Transverse colon (tissue), 4 donors: ENCODE measurements around the gene ABHD13. TPM values are rescaled to one million over a fixed set of nuclear protein-coding genes. Genes with fewer than 3 reads are reported as not detected.
A peak's percentile ranks its signal among the peaks of the same experiment; 100 is the strongest.

Source experiments
- DNase-seq: peaks from one replicate; pipeline ENCODE4 v3.0.0-alpha.2; 2019
- H3K27ac ChIP-seq, 4 donors: fragments of 200-600 bp; sonication (generic); 2 replicates each; pipeline ENCODE4 v1.5.1; 2016 to 2018; ENCODE audit warnings: inconsistent platforms in 4 of 4
- H3K27me3 ChIP-seq: fragments of 200-600 bp; sonication (generic); 2 replicates; pipeline ENCODE4 v1.5.1; 2017; ENCODE audit warnings: inconsistent platforms
- H3K36me3 ChIP-seq, 4 donors: fragments of 200-600 bp; sonication (generic); 2 replicates each; pipeline ENCODE4 v1.5.1; 2017 to 2019; ENCODE audit warnings: inconsistent platforms in 4 of 4
- H3K4me1 ChIP-seq, 4 donors: fragments of 200-600 bp; sonication (generic); 2 replicates each; pipeline ENCODE4 v1.5.1; 2017 to 2020; ENCODE audit warnings: inconsistent platforms in 4 of 4
- H3K4me3 ChIP-seq, 4 donors: fragments of 200-600 bp; sonication (generic); 1 replicate in 1 of 4; 2 replicates in 3 of 4; pipeline versions ENCODE4 v1.5.1 to v1.6.1; 2017 to 2019; ENCODE audit warnings: inconsistent platforms in 4 of 4
- H3K9me3 ChIP-seq, 2 donors: fragments of 200-600 bp; sonication (generic); 2 replicates each; pipeline ENCODE4 v1.5.1; 2017 to 2019; ENCODE audit warnings: inconsistent platforms in 2 of 2
- CTCF ChIP-seq, 5 experiments: fragments of 200-600 bp in 3 of 5; fragments of 450-650 bp in 2 of 5; sonication (generic) in 3 of 5; IDR thresholded peaks; 1 replicate in 2 of 5; 2 replicates in 3 of 5; pipeline ENCODE4 v1.5.1; 2016 to 2017; ENCODE audit warnings: antibody characterized with exemption in 5 of 5, inconsistent platforms in 3 of 5, mild to moderate bottlenecking in 2 of 5, moderate library complexity in 1 of 5
- EP300 ChIP-seq: sonication (generic); formaldehyde crosslinking; IDR thresholded peaks from one replicate; pipeline ENCODE4 v1.6.1; 2017; ENCODE audit warnings: antibody characterized with exemption, low read depth
- POLR2A ChIP-seq: fragments of 450-650 bp; IDR thresholded peaks from one replicate; pipeline ENCODE4 v1.6.1; 2016; ENCODE audit warnings: antibody characterized with exemption, mild to moderate bottlenecking, moderate library complexity
- POLR2AphosphoS5 ChIP-seq, 3 donors: sonication (generic); formaldehyde crosslinking; IDR thresholded peaks; one replicate each; pipeline ENCODE4 v1.6.1; 2016; ENCODE audit warnings: antibody characterized with exemption in 3 of 3
- WGBS, 2 donors: methylation state at CpG; one replicate each; pipeline ENCODE4 v1.1.5; 2018; ENCODE audit warnings: low coverage in 1 of 2; 5-methylcytosine and 5-hydroxymethylcytosine counted together
- in situ Hi-C, 4 donors: fragments of 200-750 bp; cut with MboI; loops; one replicate each; pipeline versions ENCODE4 v1.15.0 to v1.15.1; 2017; ENCODE audit warnings: low sequenced_read_pairs in 3 of 4, low pct_ligation_motif_present in 1 of 4, low pct_unique_long_range_greater_than_20kb in 1 of 4
- intact Hi-C: fragments of 100-400 bp; cut with DNase I; formaldehyde crosslinking; loops from one replicate; pipeline ENCODE4 v1.15.1; 2023; ENCODE audit warnings: low total_unique reads
- total RNA-seq, 4 donors: library from RNA; depleted of rRNA; stranded (reverse); fragments of >200 nt; gene quantifications; one replicate each; pipeline ENCODE4 v1.1.0, GENCODE V29; 2016

Gene ABHD13
- total RNA-seq, 4 donors from 2014 or later, result 3.4 to 16.2 (median 8.7) TPM

- in situ Hi-C loops, result no loop called here
These were observed 51.6 kb downstream of the ABHD13 start, which contains the start of gene TNFSF13B for GRCh38 chr13:108269601-108270328. Gene TNFSF13B (plus strand): TSS chr13:108269718. CDS start chr13:108269896, 178 bp downstream.

GRCh38 chr13:108270442-108270841 is 52.2 kb downstream of the ABHD13 start:
- H3K4me3 ChIP-seq, result peak overlapping the region in 3 of 4 donors; percentile 24 to 50 (median 25)
- WGBS, 2 donors, result 37% methylated on average over 3 of the region's 3 CpGs; no CpG with 5 or more reads in 1 of the 2 donors
- intact Hi-C loops (no loop called here), in situ Hi-C loops (no loop called here)
- no peaks in the 10 kb centered on the region for H3K27me3 ChIP-seq
- peak overlapping the region; percentile 45 to 67 (median 58) for H3K27ac ChIP-seq
- DNase-seq, result no peak
- peaks cover 0 to 11% (median 2%) of the 10 kb centered on the region in 4 donors for H3K4me1 ChIP-seq
- H3K36me3 ChIP-seq, result no peaks in the 10 kb centered on the region
- H3K9me3 ChIP-seq, result no peaks in the 10 kb centered on the region
- no peak for TF ChIP-seq EP300
- TF ChIP-seq CTCF (IDR thresholded peaks at IDR 0.05), result no peak
- TF ChIP-seq POLR2AphosphoS5 (IDR thresholded peaks at IDR 0.05), result no peak
- no peak for TF ChIP-seq POLR2A

More at GRCh38 chr13:108269601-108270328, 51.6 kb downstream of the ABHD13 start, which contains the start of gene TNFSF13B:
- peak; percentile 57 for DNase-seq
- 25 to 39% methylated on average over 2 to 15 of the region's 16 CpGs for WGBS, 2 donors
- Histone ChIP-seq H3K27me3 (no peaks in the 10 kb centered on the region), H3K9me3 (no peaks in the 10 kb centered on the region), H3K36me3 (no peaks in the 10 kb centered on the region), H3K27ac (peak within 1 kb of the TSS; percentile 45 to 67 (median 58)), H3K4me3 (peak within 1 kb of the TSS; percentile 19 to 50 (median 24)), H3K4me1 (peaks cover 0 to 11% (median 2%) of the 10 kb centered on the region in 4 donors)
- TF ChIP-seq POLR2AphosphoS5 (IDR thresholded peaks at IDR 0.05) (no peak), EP300 (no peak), POLR2A (no peak), CTCF (IDR thresholded peaks at IDR 0.05) (no peak)
- intact Hi-C loops, result no loop called here

- no peak for DNase-seq
- no peak for TF ChIP-seq POLR2A
- no peak for TF ChIP-seq EP300
- no peak for TF ChIP-seq CTCF (IDR thresholded peaks at IDR 0.05)
- TF ChIP-seq POLR2AphosphoS5 (IDR thresholded peaks at IDR 0.05), result no peak
- intact Hi-C loops (no loop called here), in situ Hi-C loops (no loop called here)
- H3K9me3 ChIP-seq, result no peaks in the 10 kb centered on the region
- H3K27ac ChIP-seq, result no peak overlapping the region
- peaks cover 0 to 11% (median 2%) of the 10 kb centered on the region in 4 donors for H3K4me1 ChIP-seq
- no peaks in the 10 kb centered on the region for H3K27me3 ChIP-seq
- H3K36me3 ChIP-seq, result no peaks in the 10 kb centered on the region
- H3K4me3 ChIP-seq, result no peak overlapping the region
These were observed 54.1 kb downstream of the ABHD13 start for GRCh38 chr13:108272333-108272732.

GRCh38 chr13:108273429-108274118 is 55.4 kb downstream of the ABHD13 start:
- TF ChIP-seq POLR2AphosphoS5 (IDR thresholded peaks at IDR 0.05), result no peak
- TF ChIP-seq EP300, result no peak
- no peak for TF ChIP-seq POLR2A
- no peak for TF ChIP-seq CTCF (IDR thresholded peaks at IDR 0.05)
- no peaks in the 10 kb centered on the region for H3K9me3 ChIP-seq
- DNase-seq, result no peak
- no peak overlapping the region for H3K4me3 ChIP-seq
- no peak overlapping the region for H3K27ac ChIP-seq
- in situ Hi-C loops, result no loop called here
- no peaks in the 10 kb centered on the region for H3K27me3 ChIP-seq
- H3K36me3 ChIP-seq, result no peaks in the 10 kb centered on the region
- intact Hi-C loops, result no loop called here
- 70 to 87% methylated on average over 2 to 5 of the region's 5 CpGs for WGBS, 2 donors
- H3K4me1 ChIP-seq, result peaks cover 0 to 11% (median 2%) of the 10 kb centered on the region in 4 donors
